Lower lobe of right lung (tissue), 2 donors: ENCODE measurements around the gene ANKRD40. TPM values are rescaled to one million over a fixed set of nuclear protein-coding genes. Genes with fewer than 3 reads are reported as not detected.

ENCODE experiments used
- ATAC-seq, 2 donors: fragments of 200-7000 bp; cut with Tn5 transposase; one replicate each; pipeline ENCODE4 v1.9.1; 2020 to 2022; ENCODE audit warnings: mild to moderate bottlenecking in 2 of 2, moderate library complexity in 2 of 2
- DNase-seq: peaks from one replicate; pipeline ENCODE4 v3.0.0-alpha.2; 2020
- H3K27ac ChIP-seq: fragments of 200-600 bp; one replicate; pipeline ENCODE4 v1.8.0; 2022
- H3K27me3 ChIP-seq: fragments of 200-600 bp; one replicate; pipeline ENCODE4 v1.8.0; 2022; ENCODE audit warnings: low read depth
- H3K36me3 ChIP-seq: fragments of 200-600 bp; one replicate; pipeline ENCODE4 v1.8.0; 2022; ENCODE audit warnings: mild to moderate bottlenecking
- H3K4me1 ChIP-seq: fragments of 200-600 bp; one replicate; pipeline ENCODE4 v1.8.0; 2022
- H3K4me3 ChIP-seq: fragments of 200-600 bp; one replicate; pipeline ENCODE4 v1.8.0; 2022; ENCODE audit warnings: mild to moderate bottlenecking
- H3K9me3 ChIP-seq: fragments of 200-600 bp; one replicate; pipeline ENCODE4 v1.8.0; 2022
- CTCF ChIP-seq: fragments of 200-600 bp; IDR thresholded peaks from one replicate; pipeline ENCODE4 v1.8.0; 2022; ENCODE audit warnings: antibody characterized with exemption, mild to moderate bottlenecking
- intact Hi-C: fragments of 100-400 bp; cut with DNase I; formaldehyde crosslinking; loops from one replicate; pipeline ENCODE4 v1.11.0; 2022
- total RNA-seq: library from RNA; stranded (reverse); fragmentation: NEBNext Ultra II Directional; extraction: Animal tissue kit (Norgen Biotek cat#: 25700); gene quantifications from one replicate; pipeline ENCODE4 v1.2.1, GENCODE V29; 2021
- donor health status: DM: no; HTN: yes; CAD: no; lungs with severe emphysema.

Gene ANKRD40
- total RNA-seq, 1 donor from 2014 or later, result 49.5 TPM

GRCh38 chr17:50737118-50737698, 29.5 kb upstream of the ANKRD40 start:
- H3K27me3 ChIP-seq, result no peaks in the 10 kb centered on the region
- ATAC-seq (no peak), DNase-seq (no peak)
- H3K9me3 ChIP-seq, result no peaks in the 10 kb centered on the region
- no peak overlapping the region for H3K4me3 ChIP-seq
- peaks cover 2% of the 10 kb centered on the region for H3K4me1 ChIP-seq
- intact Hi-C loops, result no loop called here
- H3K36me3 ChIP-seq, result peaks cover 57% of the 10 kb centered on the region
- no peak overlapping the region for H3K27ac ChIP-seq
- no peak for TF ChIP-seq CTCF

DNA sequence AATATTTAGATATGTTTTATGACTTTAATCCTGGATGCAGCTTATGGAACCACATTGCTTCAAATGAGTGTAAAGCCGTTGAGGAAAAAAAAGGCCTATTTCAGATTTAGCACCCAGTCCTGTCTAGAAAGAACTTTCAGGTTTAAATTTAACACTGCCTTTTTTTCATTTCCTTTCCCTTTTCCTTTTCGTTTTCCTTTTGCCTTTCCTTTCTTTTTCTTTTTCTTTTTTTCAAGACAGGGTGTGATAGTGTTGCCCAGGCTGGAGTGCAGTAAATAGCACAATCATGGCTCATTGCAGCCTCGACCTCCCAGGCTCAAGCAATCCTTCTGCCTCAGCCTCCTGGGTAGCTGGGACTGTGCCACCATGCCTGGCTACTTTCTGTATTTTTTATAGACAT, 27.6 kb upstream of the ANKRD40 start:
- Histone ChIP-seq H3K27me3 (no peaks in the 10 kb centered on the region), H3K36me3 (peaks cover 39% of the 10 kb centered on the region), H3K4me1 (peaks cover 21% of the 10 kb centered on the region), H3K27ac (no peak overlapping the region), H3K9me3 (no peaks in the 10 kb centered on the region), H3K4me3 (no peak overlapping the region)
- no peak for TF ChIP-seq CTCF
- no peak for DNase-seq
- intact Hi-C loops, result no loop called here
- no peak for ATAC-seq

GRCh38 chr17:50731575-50732460, 24.1 kb upstream of the ANKRD40 start:
- ATAC-seq, result peak in 1 of 2 donors; percentile 42
- no peak overlapping the region for H3K27ac ChIP-seq
- peaks cover 6% of the 10 kb centered on the region for H3K36me3 ChIP-seq

GRCh38 chr17:50728881-50729765, 21.4 kb upstream of the ANKRD40 start:
- no peak for ATAC-seq
- peaks cover 72% of the 10 kb centered on the region for H3K4me1 ChIP-seq
- DNase-seq, result no peak
- H3K27me3 ChIP-seq, result no peaks in the 10 kb centered on the region
- TF ChIP-seq CTCF, result no peak
- H3K4me3 ChIP-seq, result no peak overlapping the region
- H3K9me3 ChIP-seq, result no peaks in the 10 kb centered on the region
- peaks cover 6% of the 10 kb centered on the region for H3K36me3 ChIP-seq
- H3K27ac ChIP-seq, result no peak overlapping the region
- intact Hi-C loops, result no loop called here

More at GRCh38 chr17:50731575-50732460, 24.1 kb upstream of the ANKRD40 start:
- intact Hi-C loops, result no loop called here
- no peak for TF ChIP-seq CTCF
- H3K4me3 ChIP-seq, result no peak overlapping the region
- no peaks in the 10 kb centered on the region for H3K9me3 ChIP-seq
- DNase-seq, result no peak
- no peaks in the 10 kb centered on the region for H3K27me3 ChIP-seq
- peaks cover 54% of the 10 kb centered on the region for H3K4me1 ChIP-seq

GRCh38 chr17:50728112-50728429, 20.4 kb upstream of the ANKRD40 start:
- peaks cover 83% of the 10 kb centered on the region for H3K4me1 ChIP-seq
- H3K4me3 ChIP-seq, result no peak overlapping the region
- H3K9me3 ChIP-seq, result no peaks in the 10 kb centered on the region
- peaks cover 6% of the 10 kb centered on the region for H3K36me3 ChIP-seq
- intact Hi-C loops, result no loop called here
- no peaks in the 10 kb centered on the region for H3K27me3 ChIP-seq
- DNase-seq (no peak), ATAC-seq (no peak)
- TF ChIP-seq CTCF, result no peak
- H3K27ac ChIP-seq, result no peak overlapping the region
